Ammon's horn (tissue), 1 donor: ENCODE data around the gene SYT6.

ENCODE experiments used
- DNase-seq: peaks from one replicate; pipeline ENCODE4 v3.0.0-alpha.2; 2016; ENCODE audit warnings: low spot score

The SYT6 gene

GRCh38 chr1:114154963-114155322, 1.3 kb upstream of the SYT6 start:
- DNase-seq = no peak

- DNase-seq = peak; percentile 54
Observed at GRCh38 chr1:114154146-114154962, 685 bp upstream of the SYT6 start.

DNA sequence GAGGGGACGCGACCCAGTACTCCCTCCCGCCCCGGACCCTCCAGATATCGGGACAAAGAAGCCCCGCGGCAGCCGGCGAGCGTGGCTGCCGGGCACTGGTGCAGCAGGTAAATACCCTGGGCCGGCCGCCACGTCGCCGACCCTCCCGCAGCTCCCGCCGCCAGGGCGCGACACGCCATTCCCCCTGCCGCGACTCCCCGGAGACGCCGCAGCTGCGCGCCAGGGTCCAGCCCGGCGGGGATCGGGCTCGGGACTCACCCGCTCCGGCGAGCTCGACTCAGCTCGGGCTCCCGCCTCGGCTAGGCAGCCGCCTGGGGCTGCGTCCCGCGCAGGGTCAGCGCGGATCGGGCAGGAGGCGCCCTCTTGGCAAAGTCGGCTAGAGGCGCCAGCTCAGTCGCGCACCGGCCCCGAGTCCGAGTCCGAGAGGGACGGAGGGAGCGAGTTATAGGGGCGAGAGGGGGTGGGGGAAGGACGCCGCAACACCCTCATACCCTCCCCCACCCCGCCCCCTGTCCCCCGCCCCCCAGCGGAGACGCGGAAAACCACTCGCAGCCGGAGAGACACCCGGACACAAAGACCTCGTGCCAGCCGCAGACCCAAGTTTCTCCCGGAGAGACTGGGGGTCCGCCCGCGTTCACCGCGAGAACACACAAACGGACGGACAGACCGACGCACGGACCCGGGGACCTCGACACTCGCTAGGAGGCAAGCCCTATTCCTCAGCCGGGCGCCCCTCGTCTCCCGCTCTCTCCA, 985 bp downstream of the SYT6 start:
- DNase-seq = no peak

GRCh38 chr1:114152089-114152507, 1.6 kb downstream of the SYT6 start:
- no peak for DNase-seq

- no peak for DNase-seq
Observed at GRCh38 chr1:114150016-114150415, 3.7 kb downstream of the SYT6 start.

GRCh38 chr1:114149211-114149610, 4.5 kb downstream of the SYT6 start:
- DNase-seq = no peak

DNA sequence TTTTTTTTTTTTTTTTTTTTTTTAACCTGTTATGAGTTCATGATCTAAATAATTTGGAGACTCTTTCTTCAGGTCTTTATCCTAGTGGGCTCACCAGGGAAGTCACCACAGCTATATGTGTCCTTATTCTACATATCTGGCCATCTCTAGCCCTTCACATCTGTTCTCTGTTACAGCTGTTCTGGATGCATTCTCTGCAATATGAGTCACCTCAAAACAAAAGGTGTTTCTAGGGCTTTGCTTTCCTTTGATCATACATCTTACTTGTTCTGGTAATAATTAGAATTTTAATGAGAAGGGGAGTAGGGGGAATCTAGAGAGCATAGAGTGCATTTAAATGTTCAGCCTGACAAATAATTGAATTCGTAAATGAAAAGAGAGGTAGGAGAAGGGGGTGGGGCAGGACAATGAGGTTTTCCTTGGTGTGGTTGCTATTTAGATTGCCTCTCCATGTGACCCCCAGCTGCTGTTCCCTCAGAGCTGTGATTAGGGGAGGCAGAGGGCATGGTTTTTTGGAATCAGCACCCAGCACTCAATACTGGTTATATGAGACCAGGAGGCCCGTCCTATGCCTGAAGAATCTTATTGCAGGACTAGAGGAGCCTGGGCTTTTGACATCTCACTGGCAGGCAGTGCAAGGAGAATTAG, 8.0 kb downstream of the SYT6 start:
- no peak for DNase-seq

- no peak for DNase-seq
Observed at GRCh38 chr1:114144016-114144415, 9.7 kb downstream of the SYT6 start.

DNA sequence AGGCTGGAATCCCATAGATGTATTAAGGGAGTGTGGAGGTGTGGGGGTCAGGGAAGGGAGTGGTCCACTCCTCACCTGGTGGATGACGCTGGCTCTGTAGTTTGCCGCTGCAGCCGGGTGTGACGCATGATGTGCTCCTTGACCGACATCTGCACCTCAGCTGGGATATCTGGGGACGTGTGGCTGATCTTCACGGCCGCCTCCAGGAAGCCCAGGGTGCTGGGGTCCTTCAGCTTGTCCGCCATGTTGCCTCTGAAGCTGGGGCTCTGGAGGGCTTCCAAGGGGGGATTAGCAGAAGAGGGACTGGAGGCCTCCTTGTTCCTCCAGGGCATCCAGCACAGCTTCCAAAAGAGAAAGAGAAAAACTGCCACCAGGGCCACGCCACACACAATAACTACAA, 14.1 kb downstream of the SYT6 start:
- DNase-seq = no peak

DNA sequence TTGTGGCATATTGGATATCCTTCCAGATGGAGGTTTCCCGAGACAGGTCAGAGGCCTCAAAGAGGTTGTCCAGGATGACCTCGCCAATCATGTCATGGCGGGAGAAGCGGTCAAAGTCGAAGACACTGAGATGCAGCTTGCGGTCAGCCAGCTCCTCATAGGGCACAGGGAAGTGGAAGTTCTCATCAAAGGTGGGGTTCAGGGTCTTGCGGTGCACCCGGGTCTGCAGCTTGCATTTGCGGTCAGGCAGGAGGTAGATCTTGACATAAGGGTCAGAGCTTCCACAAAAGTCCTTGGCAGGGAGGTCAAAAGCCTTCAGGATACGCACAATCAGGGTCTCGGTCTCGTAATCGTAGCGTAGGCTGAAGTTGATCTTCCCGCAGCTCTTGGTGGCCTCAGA, 16.2 kb downstream of the SYT6 start:
- DNase-seq = no peak

DNA sequence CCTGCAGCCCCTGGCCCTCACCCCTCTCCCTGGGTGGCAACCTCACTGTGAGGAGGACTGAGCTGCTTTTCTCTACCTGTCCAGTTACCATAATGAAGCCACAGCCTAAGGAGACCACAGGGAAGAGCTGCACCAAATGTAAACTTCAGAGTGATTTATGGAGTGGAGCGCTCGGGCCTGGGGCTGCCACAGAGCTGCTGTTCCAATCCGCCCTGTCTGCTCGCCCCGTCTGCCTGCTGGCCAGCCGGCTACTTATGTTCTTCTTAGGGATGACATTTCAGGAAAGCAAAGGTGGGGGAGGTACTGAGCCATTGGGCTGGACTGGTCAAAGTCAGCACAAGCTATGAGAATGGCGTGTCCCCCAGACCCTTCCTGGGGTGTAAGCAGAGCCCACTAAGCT, 17.9 kb downstream of the SYT6 start:
- no peak for DNase-seq

GRCh38 chr1:114134518-114134917, 19.2 kb downstream of the SYT6 start:
- no peak for DNase-seq

- no peak for DNase-seq
Observed at GRCh38 chr1:114133129-114133528, 20.5 kb downstream of the SYT6 start.

- no peak for DNase-seq
Observed at GRCh38 chr1:114131526-114132220, 22.0 kb downstream of the SYT6 start.

DNA sequence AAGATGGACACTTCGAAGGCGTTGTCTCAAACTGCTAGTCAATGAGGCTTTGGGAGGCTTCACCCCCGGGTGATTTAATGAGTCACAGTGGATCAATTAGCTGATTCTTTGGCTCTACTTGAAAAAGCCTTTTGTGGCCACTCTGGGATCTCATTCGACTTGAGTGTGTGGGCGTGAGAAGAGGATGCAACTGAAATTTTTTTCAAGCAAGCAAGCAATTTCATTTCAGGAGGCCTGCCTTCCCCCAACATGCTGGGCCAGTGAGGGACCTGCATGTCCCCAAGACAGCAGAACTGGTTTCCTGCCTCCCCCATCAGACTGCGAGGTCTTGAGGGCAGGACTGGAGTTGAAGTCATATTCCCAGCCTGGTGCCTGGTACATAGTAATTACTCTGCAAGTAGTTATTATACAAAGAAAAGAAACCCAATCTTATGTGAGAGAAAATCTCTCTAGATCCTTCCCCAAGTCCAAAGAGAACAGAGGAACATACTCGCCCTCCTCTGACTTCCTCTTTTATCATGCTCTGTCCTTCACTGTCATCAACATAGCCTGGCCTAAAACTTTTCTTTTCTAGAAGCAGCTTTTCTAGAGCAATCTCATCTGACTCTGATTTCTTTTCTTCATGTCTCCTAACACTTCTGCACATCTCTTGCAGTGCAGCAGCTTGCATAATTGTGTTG, 22.7 kb downstream of the SYT6 start:
- DNase-seq = no peak

DNA sequence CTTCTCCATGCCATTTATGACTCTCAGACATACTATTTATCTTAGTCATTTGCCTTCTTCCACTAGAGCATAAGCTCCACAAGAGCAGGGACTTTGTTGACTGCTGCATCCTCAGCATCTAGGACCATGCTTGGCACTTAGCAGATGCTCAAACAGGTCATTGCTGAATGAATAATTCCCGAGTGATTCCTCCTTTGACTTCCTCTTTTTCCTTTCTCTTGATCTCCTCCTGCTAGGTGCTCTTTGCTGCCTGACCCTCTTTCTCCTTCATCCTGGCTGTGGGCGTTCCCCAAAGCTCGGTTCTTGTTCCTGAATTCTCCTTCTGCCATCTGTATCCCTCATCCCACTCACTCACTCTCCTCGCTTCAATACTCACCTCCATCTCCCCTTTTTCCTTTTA, 23.5 kb downstream of the SYT6 start:
- DNase-seq = no peak

- no peak for DNase-seq
Observed at GRCh38 chr1:114128293-114128692, 25.4 kb downstream of the SYT6 start.

DNA sequence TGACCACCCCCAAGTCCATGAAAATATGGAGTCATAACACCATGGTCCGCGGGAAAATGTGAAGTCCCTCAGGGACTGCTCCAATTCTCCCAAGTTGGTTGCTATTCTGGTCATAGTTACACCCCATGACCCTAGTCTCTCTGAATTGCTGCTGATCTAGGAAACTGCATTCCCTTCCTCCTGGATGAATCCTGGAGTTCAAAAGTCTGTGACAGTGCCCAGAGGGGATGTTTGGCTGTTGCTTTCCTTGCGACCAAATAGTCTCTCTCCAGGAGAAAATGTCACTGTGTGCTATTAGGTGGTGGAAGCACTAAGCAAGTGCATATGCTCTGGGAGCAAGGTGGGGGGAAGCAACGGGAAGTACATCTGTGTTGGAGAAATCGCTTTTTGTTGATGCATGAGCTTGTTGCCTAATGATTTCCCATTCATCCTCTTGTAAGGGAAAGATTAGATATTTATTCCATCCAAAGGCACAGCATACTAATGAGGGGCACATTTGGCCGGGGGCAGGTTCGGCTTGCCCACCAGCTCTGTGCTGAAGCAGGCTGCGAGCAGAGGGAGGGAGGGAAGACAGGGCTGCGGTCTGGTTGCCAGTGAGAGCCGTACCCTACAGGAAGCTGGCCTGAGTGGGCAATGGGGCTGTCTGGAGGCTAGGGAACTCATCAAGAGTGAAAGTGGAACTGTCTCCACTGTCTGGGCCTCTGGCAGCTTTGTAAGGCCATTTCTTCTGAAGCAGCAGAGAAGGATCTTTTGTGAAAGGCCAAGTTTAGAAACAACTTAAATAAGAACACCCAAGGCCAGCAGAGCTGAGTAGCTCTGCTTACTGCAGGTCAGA, 27.2 kb downstream of the SYT6 start:
- peak; percentile 79 for DNase-seq

GRCh38 chr1:114124644-114125043, 29.0 kb downstream of the SYT6 start:
- DNase-seq = no peak

DNA sequence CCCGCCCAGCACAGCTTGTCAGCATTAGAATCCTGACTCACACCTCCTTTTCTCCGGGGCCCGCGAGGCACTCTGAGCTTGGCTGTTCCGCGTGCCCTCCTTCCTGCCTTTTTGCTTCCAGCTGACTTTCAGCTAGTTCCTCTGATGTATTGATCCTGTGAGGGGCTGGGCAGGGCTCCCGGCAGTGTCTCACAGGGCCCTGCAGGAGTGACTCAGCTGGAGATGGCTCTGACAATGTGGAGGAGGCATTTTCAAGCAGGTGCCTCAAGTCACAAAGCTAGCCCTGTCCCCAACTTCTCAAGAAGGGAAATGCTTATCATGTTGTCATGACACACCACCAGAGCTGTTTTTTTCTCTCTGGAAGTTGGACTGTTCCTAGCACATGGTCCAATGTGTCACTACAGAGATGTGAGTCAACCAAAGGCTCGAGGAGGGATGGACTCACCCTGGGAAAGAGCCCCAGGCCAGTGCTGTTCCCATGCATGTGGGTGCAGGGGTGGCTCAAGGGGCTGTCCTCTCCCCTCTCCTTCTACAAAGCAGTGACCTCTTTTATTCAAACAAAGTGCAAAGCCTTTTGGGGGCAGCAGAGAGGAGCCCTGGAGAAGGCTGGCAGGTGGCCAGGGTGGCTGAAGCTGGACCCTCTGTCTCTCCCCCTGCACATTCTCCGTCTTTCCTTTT, 30.6 kb downstream of the SYT6 start:
- no peak for DNase-seq
